Caco-2 (cell line): ENCODE results near the gene LCE1A. TPM values are rescaled to one million over a fixed set of nuclear protein-coding genes. Genes with fewer than 3 reads are reported as not detected.

Source experiments
- BruUV-seq: library from RNA; stranded (reverse); fragments of 400-500 nt; replicated peaks from 2 replicates; lab custom pipeline; 2021; lab: Mats Ljungman, UMichigan
- CTCF ChIA-PET: fragments of 300-600 bp; sonication (Branson Sonifier 250); formaldehyde crosslinking; loops from one replicate; lab custom pipeline; 2022; ENCODE audit warnings: antibody characterized with exemption; lab: Charles Lee
- POLR2A ChIA-PET: fragments of 300-600 bp; sonication (Branson Sonifier 250); formaldehyde crosslinking; loops from one replicate; lab custom pipeline; 2022; ENCODE audit warnings: antibody characterized with exemption; lab: Charles Lee
- DNase-seq, 2 experiments: peaks; one replicate each; pipeline versions ENCODE4 v3.0.0 to v3.0.0-alpha.2; 2020 to 2022
- H3K27me3 ChIP-seq: replicated peaks from 2 replicates; pipeline ENCODE4 v1.6.0; 2011; ENCODE audit warnings: low read length; ENCODE audit not compliant: control insufficient read depth, insufficient read depth
- H3K36me3 ChIP-seq: 2 replicates; pipeline ENCODE4 v1.5.1; 2011; ENCODE audit warnings: low read length; ENCODE audit not compliant: control insufficient read depth, insufficient read depth
- H3K4me1 ChIP-seq: fragments of 250-450 bp; sonication (Bioruptor Pico); 2 replicates; pipeline ENCODE4 v1.5.1; 2020; ENCODE audit warnings: mild to moderate bottlenecking
- H3K4me3 ChIP-seq: 2 replicates; pipeline ENCODE4 v1.5.1; 2011; ENCODE audit warnings: low read depth, mild to moderate bottlenecking, control low read depth, low read length
- H3K9me3 ChIP-seq: fragments of 250-450 bp; sonication (Bioruptor Pico); 2 replicates; pipeline ENCODE4 v1.5.1; 2020; ENCODE audit warnings: mild to moderate bottlenecking, moderate library complexity
- H3K27ac Mint-ChIP-seq: one replicate; pipeline ENCODE4 v1.8.0; 2022; ENCODE audit warnings: mixed read lengths; ENCODE audit not compliant: unreplicated experiment
- H3K27me3 Mint-ChIP-seq: one replicate; pipeline ENCODE4 v1.8.0; 2022; ENCODE audit warnings: mixed read lengths; ENCODE audit not compliant: insufficient read depth, unreplicated experiment
- H3K36me3 Mint-ChIP-seq: one replicate; pipeline ENCODE4 v1.8.0; 2022; ENCODE audit warnings: mild to moderate bottlenecking, mixed read lengths; ENCODE audit not compliant: insufficient read depth, unreplicated experiment
- H3K4me1 Mint-ChIP-seq: one replicate; pipeline ENCODE4 v1.8.0; 2022; ENCODE audit warnings: low read depth, mixed read lengths; ENCODE audit not compliant: unreplicated experiment
- H3K4me3 Mint-ChIP-seq: one replicate; pipeline ENCODE4 v1.8.0; 2022; ENCODE audit warnings: mild to moderate bottlenecking, moderate library complexity, mixed read lengths; ENCODE audit not compliant: unreplicated experiment
- H3K9me3 Mint-ChIP-seq: one replicate; pipeline ENCODE4 v1.8.0; 2022; ENCODE audit warnings: mixed read lengths; ENCODE audit not compliant: unreplicated experiment
- CTCF ChIP-seq, 2 experiments: fragments of 200-600 bp in 1 of 2; IDR thresholded peaks; 1 replicate in 1 of 2; 2 replicates in 1 of 2; pipeline versions ENCODE4 v1.5.1 to v1.8.0; 2011 to 2022; ENCODE audit warnings: antibody characterized with exemption in 1 of 2, control low read depth in 1 of 2, inconsistent platforms in 1 of 2, low read depth in 1 of 2, low read length in 1 of 2, mild to moderate bottlenecking in 1 of 2, moderate library complexity in 1 of 2; ENCODE audit not compliant: insufficient read depth in 1 of 2, severe bottlenecking in 1 of 2, unreplicated experiment in 1 of 2
- intact Hi-C: fragments of 100-400 bp; cut with micrococcal nuclease; formaldehyde crosslinking; loops from one replicate; pipeline ENCODE4 v1.10.0; 2022; ENCODE audit not compliant: unreplicated experiment
- total RNA-seq: library from RNA; stranded (reverse); gene quantifications from 2 replicates; pipeline ENCODE4 v1.2.3, GENCODE V29; 2022

The LCE1A gene
- total RNA-seq, 1 experiment from 2014 or later = not detected

DNA sequence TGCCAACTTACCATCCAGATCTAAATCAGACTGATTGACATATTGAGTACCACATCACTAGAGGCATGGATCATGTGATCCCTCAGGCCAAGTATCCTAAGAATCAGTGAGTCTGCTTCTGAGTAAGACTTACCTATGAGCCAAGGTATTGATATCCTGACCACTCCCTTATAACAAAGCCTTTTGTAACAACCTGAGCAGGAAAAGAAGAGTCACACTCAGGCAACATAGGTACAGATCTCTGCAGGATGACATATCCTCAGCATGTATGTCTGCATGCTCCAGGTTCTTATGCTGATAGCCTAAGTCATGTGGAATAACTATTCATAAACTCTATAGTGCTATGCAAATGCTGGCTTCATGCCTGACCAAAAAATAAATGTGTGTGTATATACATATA lies 2.3 kb upstream of the LCE1A start:
- intact Hi-C loops = no loop called here

DNA sequence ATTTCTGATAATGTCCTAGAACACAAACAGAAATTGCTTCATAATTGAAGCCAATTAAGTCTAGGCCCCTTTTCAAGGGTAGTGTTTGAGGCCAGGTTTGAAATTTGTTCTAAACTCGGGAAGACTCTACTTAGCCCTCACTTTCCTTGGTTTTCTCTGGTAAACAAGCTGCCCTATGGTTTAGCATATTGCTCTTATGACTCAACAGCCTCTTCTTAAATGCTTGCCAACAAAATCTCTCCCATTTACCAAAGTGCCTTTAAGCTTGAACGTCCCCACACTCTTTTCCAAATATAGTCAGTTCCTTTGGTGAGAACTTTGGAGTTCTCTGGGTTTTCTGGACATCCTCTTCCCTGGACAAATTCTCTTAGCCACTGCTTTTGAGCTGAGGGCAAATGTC lies 9.6 kb downstream of the LCE1A start:
- no peak for DNase-seq
- Histone ChIP-seq H3K27me3 (no peaks in the 10 kb centered on the region; the same call in 1 of the 2 replicates), H3K4me1 (no peaks in the 10 kb centered on the region), H3K36me3 (no peaks in the 10 kb centered on the region), H3K4me3 (no peak overlapping the region), H3K9me3 (no peaks in the 10 kb centered on the region)
- POLR2A ChIA-PET = no interaction called here
- TF ChIP-seq CTCF (IDR thresholded peaks at IDR 0.05; ENCODE audit: insufficient read depth in 1 of 2, low read depth in 1 of 2, low read length in 1 of 2, severe bottlenecking in 1 of 2, unreplicated experiment in 1 of 2) = no peak
- CTCF ChIA-PET = no interaction called here
- H3K27ac Mint-ChIP-seq = no peak overlapping the region
- no peaks in the 10 kb centered on the region for H3K4me1 Mint-ChIP-seq
- no peaks in the 10 kb centered on the region for H3K36me3 Mint-ChIP-seq
- H3K27me3 Mint-ChIP-seq = peaks cover 14% of the 10 kb centered on the region
- intact Hi-C loops = no loop called here
- no peak overlapping the region for H3K4me3 Mint-ChIP-seq
- BruUV-seq = no TSS peak
- H3K9me3 Mint-ChIP-seq = no peaks in the 10 kb centered on the region

More for the DNA sequence above, 2.3 kb upstream of the LCE1A start:
- DNase-seq = no peak
- TF ChIP-seq CTCF (IDR thresholded peaks at IDR 0.05; ENCODE audit: insufficient read depth in 1 of 2, low read depth in 1 of 2, low read length in 1 of 2, severe bottlenecking in 1 of 2, unreplicated experiment in 1 of 2) = no peak
- CTCF ChIA-PET = interaction anchor here (0.7 kb wide), 1 partner anchor 37 kb away, joined by 5 read pairs; no protein-coding TSS in a partner anchor
- Histone ChIP-seq H3K4me1 (no peaks in the 10 kb centered on the region), H3K36me3 (no peaks in the 10 kb centered on the region), H3K4me3 (no peak overlapping the region), H3K27me3 (no peaks in the 10 kb centered on the region; the same call in 1 of the 2 replicates), H3K9me3 (0 out of 2 replicates have a peak, but pooled peaks cover 3% of the 10 kb centered on the region)
- Mint-ChIP-seq H3K9me3 (no peaks in the 10 kb centered on the region), H3K27ac (no peak overlapping the region), H3K36me3 (no peaks in the 10 kb centered on the region), H3K4me1 (no peaks in the 10 kb centered on the region), H3K4me3 (no peak overlapping the region), H3K27me3 (peaks cover 26% of the 10 kb centered on the region)
- BruUV-seq = no TSS peak
- POLR2A ChIA-PET = no interaction called here

DNA sequence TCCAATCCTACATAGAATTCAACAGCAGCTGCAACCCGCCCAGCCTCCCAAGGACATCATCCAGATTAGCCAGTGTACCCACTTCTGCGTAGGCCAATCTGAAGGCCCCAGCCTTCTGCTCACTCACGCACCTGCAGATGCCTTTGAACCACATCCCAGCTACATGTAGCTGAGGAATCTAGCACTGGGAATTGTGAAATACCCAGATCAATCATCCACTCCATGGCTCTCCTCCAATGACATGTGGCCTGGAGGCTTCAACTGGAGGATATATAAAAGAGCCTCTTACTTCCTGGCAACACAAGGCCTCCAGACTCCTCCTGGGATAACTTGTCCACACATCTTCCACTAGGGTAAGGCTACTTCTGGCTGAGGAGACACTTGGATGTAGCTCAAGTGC lies 15.3 kb downstream of the LCE1A start, which contains the start of gene LCE6A:
Gene LCE6A (plus strand): TSS at position 301 of the 400 bp plus-strand sequence. CDS start 665 bp downstream, outside the sequence.
- Mint-ChIP-seq H3K36me3 (no peaks in the 10 kb centered on the region), H3K9me3 (no peaks in the 10 kb centered on the region), H3K4me1 (no peaks in the 10 kb centered on the region), H3K27ac (no peak within 1 kb of the TSS), H3K27me3 (peaks cover 12% of the 10 kb centered on the region), H3K4me3 (no peak within 1 kb of the TSS)
- Histone ChIP-seq H3K27me3 (no peaks in the 10 kb centered on the region; the same call in 1 of the 2 replicates), H3K4me1 (no peaks in the 10 kb centered on the region), H3K36me3 (no peaks in the 10 kb centered on the region), H3K4me3 (no peak within 1 kb of the TSS), H3K9me3 (no peaks in the 10 kb centered on the region)
- DNase-seq = no peak
- intact Hi-C loops = no loop called here
- TF ChIP-seq CTCF (IDR thresholded peaks at IDR 0.05; ENCODE audit: insufficient read depth in 1 of 2, low read depth in 1 of 2, low read length in 1 of 2, severe bottlenecking in 1 of 2, unreplicated experiment in 1 of 2) = no peak
- no TSS peak for BruUV-seq
- ChIA-PET CTCF (no interaction called here), POLR2A (no interaction called here)
